ENCODE measurements around the gene MYLK.

MYLK gene

DNA sequence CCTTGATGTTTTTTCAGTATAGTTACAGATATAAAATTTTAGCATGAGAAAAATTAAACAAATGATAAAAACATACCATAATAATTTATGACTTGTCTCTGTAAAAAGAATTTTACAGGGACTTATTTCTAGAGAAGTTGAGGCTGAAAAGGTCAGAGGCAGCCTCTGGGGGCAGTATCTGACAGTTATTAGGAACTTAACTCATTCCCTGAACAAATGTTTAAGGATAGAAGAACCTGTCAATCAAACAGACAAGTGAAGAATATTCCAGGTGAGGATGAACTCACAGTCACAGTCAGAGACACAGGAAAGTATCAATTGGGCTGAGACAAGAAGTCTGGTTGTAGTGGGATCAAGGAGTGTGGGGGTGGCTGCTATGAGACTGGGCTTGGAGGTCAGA lies 7.3 kb downstream of the MYLK start:
- no peak for DNase-seq

DNA sequence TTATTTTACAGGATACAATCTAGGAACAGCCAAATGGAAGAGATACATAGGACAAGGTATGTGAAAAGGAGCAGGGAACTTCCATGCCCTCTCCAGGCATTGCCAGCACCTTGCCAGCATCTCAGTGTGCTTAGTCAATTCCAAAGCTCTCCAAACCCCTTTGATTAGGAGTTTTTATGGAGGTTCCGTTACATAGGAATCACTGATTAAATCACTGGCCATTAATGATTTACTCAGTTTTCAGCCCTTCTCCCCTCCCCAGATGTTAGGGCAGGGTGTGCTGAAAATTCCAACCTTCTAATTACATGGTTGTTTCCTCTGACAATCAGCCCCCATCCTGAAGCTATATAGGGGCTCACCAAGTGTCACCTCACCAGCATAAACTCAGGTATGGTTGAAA lies 11.5 kb downstream of the MYLK start:
- no peak for DNase-seq

DNA sequence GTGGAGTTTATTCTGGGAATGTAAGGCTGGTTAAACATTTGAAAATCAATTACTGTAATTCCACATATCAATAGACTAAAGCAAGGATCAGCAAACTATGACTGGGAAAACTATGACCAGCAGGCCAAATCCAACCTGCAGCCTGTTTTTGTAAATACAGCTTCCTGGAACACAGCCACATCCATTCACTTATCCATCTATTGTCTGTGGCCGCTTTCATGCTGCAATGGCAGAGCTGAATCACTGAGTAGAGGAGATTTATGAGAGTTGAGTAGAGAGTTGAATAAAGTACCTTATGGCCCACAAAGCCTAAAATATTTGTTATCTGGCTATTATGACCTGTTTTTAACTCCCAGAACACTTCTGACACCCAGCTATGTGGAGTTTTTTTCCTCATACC lies 12.2 kb downstream of the MYLK start:
- no peak for DNase-seq

DNA sequence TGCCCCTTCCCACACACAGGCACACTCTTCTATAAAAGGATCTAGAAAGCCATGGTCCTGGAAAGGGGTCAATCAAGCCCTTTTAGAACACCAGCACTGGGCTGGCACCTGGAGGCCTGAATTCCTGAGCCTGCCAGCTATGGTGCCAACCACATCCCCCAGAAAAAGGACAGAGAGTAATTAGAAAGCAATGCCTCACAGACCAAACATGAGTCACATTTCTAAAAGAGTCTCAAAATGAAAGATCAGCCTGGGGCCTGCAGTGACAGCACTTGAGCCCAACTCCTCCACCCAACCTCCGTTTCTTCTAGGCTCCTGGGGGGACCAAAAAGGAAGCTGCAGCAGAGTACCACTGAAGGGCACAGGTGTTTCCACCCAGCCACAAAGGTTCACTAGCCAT lies 14.1 kb downstream of the MYLK start:
- DNase-seq, result no peak

DNA sequence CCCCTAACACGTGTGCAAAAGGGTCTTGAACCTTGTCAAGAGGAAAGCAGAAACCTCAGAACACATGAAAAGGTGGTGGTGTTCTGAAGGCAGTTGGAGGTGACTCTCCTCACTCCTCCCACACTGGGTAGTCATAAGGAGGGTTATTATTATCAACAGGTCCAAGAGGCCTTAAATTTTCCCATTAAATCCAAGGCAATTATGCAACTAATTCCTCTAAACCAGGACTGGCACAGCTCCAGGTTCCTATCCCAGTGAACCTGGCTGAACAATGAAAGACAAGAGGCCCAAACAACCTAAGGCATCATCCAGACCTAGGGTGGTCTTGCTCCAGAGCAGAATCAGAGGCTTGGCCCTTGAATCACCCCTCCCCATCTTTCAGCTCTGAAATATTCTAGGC lies 15.0 kb downstream of the MYLK start:
- DNase-seq, result no peak

DNA sequence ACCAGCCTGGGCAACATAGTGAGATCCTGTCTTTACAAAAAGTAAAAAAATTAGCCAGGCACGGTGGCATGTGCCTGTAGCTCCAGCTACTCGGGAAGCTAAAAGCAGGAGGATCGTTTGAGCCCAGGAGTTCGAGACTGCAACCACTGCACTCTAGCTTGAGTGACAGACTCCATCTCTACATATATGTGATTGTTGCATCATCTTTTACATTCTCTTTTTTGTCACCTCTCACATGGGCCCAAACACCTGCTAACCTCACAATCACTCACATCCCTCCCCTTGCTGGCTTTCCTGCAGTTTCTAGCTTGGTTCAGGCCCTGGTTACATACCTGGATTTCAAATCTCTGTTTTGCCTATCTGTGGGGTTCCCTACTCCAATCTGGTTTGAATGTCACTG lies 19.4 kb downstream of the MYLK start:
- no peak for DNase-seq

DNA sequence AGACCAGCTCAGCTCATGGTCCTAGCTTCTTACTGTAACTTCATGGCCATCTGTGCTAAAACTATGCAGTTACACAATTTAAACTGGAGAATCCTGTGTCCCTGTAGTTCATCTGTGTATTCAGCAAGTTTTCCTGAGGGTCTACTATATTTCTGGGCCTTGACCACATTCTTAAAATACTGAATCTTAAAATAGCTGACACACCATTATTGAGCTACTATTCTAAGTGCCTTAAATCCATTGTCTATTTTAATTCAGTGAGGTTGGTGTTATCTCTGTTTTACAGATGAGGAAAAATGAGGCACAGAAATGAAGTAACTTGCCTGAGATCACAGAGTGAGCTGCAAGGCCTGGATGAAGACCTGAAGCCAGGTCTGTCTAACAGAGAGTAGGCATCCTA lies 22.0 kb downstream of the MYLK start:
- DNase-seq, result no peak

DNA sequence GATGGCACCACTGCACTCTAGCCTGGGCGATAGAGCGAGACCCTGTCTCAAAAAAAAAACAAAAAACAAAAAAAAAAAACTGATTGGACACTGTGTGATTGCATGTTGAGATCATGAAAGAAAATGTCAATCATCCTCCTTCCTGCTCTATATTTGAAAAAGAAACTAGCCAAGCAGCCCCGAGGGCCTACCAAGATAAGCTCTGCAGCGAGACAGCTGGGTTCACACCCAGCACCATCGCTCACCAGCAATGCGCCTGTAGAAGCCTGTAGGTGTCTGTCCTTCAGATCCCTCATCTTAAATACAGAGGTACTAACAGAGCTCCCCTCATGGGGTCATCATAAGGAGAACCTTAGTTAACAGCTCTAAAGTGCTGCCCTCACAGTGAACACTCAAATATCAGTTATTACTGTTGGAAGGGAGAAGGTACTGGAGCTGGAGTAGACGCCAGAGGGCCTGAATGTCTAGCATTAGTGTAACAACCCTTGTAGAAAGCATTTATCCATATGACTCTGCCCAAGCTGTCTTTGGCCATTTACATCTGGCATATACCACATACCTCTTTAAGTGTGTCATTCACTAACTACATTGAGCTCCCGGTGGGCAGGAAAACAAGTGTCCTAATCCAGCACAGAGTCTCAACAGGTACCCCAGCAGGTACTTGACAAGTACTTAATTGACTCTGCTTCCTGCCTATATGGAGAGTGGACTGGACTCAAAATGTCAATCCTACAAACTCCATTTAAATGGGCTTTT lies 22.9 kb downstream of the MYLK start:
- no peak for DNase-seq

DNA sequence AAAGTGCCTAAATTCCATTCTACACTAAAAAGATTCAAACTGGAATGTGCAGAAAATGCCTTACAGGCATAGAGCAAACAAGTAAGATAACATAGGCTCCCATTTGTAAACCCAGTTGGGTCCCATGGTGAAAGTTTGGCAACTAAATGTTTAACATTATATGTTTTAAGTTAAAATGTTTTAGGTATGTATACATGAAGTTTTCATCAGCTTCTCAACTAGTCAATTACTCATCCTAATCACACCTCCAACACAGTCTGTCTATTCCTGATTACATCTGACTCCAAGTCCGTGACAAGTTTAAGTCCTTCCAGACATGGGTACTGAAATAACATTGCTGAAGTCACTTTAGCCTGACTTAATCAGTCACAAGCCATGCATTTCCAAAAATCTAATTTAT lies 25.0 kb downstream of the MYLK start:
- no peak for DNase-seq

DNA sequence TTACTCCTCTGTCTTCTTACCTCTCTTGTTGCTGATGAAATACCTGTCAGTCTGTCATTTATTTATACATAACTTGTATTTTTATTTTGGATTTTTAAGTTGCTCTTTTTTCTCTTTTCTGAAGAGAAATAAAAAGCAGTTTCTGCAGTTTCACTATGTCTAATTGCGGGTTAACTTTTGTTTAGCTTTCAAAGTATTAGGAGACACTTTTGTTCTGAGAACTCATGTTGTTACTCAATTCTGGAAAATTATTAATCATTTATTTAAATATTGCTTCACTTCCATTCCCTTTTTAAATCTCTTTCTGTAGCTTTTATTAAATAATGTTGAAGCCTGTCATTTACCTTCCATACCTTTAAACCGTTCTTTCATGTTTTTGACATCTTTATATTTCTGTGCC lies 29.2 kb downstream of the MYLK start:
- no peak for DNase-seq

DNA sequence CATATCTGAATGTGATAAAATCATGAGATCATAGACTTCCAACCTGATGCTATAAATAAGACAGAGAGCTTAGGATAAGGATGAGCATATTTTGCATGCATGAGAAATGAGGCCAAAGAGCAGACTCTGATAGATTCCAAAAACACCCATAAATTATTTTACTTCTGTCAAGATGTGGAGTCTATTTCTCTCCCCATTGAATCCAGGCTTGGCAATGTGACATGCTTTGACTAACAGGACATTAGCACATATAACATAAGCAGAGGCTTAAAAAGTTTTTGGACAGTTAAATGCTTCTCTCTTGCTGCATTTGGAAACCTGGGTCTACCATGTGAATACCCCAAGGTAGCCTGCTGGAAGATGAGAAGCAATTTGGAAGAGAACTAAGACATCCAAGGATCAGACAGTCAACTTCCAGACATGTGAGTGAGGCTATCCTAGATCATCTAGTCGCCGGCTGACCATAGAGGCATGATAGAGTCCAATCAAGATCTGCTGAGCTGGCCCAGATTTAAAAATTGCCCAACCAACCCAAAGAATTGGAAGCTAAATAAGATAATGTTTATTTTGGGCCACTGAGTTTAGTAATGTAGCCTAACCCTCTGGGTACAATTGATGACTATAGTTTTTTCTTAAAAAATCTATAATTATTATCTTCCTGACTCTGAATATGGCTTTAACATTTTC lies 30.3 kb downstream of the MYLK start:
- no peak for DNase-seq

DNA sequence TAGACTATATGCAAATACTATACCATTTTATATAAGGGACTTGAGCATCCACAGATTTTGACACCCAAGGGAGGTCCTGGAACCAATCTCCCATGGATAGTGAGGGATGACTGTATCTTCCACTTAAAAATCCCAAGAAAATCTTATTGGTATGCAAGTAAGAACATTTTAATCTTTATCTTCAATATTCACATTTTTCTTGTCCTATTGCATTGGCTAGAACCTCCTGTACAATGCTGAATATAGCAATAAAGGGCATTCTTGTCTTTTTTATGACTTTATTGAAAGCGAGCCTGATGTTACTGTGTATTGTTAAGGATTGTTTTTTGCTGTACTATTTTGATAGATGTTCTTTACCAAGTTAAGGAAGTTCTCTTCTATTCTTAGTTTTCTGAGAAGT lies 36.9 kb downstream of the MYLK start:
- DNase-seq, result no peak

DNA sequence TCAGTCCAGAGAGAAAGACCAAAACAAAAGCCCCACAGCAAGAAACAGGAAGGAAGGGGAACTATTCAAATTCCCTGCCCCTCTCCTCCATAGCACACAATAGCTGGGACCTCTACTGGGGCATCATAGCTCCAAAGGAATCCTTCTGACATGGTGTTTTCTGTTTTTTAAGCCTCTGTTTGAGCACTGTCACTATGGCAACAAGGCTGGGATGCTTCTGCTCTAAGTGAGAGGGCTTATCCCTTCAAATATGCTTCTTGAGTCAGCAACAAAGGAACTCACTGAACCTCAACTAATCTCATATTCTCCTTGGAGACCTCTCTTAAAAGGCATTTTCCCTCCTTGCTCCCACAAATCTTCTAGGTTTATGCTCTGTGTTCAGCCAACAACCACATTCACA lies 40.5 kb downstream of the MYLK start:
- DNase-seq, result no peak

DNA sequence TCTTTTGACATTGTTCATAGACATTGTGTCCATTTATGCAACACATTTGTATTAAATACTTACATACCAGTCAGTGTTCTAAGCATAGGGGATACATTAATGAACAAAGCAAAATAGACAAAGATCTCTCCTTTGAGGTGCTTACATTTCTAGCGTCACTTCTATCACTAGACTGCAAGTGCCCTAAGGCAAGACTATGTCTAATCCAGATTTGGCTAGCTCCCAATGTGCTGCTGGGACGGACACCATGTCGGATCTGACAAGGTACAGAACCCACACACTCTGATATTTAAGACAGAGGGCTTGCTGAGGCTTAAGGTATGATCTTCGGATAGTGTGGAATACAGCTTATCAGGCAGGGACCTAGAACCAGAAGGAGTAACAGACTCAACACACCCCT lies 41.4 kb downstream of the MYLK start:
- DNase-seq, result no peak

DNA sequence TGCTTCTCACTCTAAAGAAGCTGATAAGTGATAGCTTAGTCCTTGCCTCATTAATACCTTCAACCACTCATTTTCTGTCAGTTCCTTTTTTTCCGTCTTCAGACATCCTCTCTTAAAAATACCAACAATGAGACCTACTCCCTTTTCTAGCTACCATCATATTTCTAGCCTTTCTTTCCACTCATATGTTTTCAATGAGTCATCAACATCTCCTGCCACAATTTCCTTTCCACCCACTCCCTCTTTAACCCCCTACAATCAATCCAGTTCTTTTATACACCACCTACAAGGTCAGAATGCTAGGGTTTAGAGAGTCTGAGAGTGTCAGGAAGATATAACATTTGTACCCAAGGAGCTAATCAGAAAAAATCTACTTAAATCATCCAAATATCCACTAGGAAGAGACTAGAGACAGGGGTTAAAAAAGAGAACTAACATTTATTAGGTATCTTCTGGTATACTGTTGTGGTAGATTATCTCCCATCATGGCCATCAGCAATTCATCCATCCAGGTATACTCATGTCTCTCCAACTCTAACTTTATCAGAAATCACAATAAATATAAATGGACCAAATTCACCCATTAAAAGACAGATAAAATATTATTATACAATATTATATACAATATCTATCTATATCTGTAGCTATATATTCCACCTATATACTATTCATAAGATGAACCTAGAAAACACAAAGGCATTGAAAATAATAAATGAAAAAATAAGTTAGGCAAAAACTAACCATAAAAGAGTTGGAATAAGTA lies 42.5 kb downstream of the MYLK start:
- DNase-seq, result no peak

DNA sequence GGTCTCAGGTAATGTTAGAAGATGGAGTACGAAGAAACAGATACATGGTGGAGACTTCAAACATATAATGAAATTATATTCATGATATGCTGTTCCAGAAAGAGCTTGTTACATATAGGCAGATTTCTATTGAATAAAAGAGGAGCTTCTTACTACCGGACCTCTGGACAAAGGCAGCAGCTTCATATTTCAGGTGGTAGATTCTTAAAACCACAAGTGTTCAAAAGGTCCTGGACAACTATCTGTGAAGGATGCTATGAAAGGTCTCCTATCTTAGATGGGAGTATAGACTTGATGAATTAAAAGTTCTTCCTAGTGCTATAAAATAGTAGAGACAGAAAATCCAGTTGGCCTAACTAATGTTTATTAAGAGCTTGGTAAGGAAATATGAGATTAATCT lies 43.2 kb downstream of the MYLK start:
- DNase-seq, result no peak

DNA sequence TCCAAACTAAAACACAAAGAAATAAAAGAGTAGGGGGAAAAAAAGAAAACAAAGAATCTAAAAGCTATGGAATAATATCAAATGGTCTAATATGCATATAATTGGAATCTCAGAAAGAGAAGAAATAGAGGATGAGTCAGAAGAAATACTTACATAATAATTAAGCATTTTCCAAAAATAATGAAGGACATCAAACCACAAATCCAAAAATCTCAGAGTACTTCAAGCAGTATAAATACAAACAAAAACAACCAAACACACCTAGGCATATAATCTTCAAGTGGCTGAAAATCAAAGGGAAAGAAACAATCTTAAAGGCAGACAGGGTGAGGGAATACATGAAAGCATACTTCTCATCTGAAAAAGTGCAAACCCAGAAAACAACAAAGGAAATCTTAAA lies 46.3 kb downstream of the MYLK start:
- no peak for DNase-seq

DNA sequence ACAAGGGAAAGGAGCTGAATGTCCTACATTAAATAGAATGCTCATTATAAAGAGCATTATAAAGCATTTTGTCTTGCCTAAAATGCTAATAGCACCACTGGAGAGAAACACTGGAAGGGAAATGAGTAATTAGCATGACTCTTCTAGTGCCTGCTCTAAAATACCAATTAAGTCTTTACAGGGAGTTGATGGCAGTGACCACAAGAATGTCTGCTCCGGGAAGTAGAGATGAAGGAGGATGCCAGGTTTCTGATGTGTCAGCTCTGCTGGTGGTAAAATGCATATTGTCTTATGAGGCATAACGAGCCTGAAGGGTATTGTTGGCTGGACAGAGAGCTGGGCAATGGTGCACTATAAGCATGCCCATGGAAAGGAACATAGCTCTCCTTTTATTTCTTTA lies 49.5 kb downstream of the MYLK start:
- DNase-seq, result no peak

DNA sequence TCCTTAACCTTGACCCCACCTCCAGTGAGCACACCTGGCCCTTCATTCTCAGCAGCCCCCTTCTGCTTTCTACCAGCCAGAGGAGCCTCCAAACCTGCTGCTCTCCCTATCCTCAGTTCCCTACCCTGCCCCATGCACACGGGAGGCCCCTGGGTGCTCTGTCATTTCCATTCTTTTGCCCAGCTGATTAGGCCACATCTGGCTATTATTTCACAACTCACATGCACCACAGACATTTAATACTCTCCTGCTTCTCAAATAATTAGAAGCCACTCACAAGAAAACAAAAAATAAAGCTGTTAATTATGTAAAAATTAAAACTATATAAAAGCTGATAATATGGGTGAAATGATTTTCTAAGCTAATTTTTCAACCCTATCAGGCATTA lies 50.7 kb downstream of the MYLK start:
- DNase-seq, result no peak

DNA sequence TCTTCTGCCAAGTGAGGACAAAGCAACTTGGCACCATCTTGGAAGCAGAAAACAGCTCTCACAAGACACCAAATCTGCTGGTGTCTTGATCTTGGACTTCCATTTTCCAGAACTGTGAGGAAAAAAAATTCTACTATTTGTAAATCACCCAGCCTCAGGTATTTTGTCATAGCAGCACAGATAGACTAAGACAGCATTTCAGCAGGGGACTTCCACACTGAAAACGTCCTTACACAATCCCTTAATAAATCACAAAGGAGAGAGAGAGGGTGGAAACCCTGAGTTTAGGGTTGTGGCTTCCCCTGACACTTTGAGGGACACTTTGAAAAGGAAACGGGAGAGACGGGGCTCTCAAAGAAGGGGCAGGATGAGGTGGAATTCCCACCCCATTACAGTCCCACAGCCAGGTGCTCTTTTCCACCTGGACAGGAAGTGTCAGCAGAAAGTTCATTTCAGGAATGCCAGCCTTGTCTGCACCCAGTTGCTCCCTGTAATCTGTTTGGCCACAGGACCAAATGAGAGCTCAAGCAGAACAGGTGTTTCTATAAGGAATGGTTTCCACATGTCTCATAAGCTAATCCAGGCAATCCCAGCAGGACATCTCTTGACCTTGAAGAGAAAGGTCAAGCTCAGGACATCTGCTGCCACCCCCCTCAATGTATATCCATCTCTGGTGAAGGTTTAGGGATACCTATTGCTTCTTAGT lies 51.3 kb downstream of the MYLK start:
- no peak for DNase-seq

DNA sequence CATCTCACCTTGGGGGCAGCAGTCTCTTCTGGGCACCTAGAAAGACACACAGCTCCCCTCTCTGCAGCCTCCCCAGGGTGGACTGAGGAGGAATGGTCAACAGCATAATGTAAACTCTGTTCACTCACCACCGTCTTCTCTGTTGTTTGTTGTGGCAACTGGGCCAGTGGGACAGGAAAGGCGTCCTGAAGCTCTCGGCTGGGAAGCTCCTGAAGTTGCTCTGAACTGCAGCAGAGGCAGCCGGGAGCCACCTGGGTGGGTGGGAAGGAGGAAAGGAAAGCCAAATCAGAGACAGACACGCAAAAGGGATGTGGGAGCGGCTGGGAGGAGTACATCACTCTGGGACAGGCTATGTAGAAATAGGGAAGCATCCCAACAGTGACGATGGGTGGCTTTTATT lies 52.7 kb downstream of the MYLK start:
- DNase-seq, result no peak

DNA sequence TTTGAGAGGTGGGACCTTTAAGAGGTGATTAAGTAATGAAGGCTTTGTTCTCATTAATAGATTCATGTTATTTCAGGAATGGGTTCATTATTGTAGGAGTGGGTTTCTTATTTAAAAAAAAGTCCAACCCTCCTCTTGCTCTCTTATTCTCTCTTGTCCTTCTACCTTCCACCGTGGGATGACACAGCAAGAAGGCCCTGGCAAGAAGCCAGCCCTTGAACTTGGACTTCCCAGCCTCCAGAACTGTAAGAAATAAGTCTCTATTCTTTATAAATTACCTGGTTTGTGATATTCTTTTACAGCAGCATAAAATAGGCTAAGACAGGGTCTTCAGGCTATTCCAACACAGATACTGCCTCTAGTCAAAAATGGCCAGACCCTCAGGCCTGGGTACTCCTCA lies 62.2 kb downstream of the MYLK start:
- DNase-seq, result no peak
